ENCODE results near the gene TBC1D22A. TPM values are rescaled to one million over a fixed set of nuclear protein-coding genes. Genes with fewer than 3 reads are reported as not detected.

Gene TBC1D22A
- total and polyA plus RNA-seq, 2 experiments from 2014 or later = 9.6 to 13.3 TPM

GRCh38 chr22:47042116-47042825 is 279.8 kb downstream of the TBC1D22A start:
- no peaks in the 10 kb centered on the region for H3K36me3 Mint-ChIP-seq (ENCODE audit: low read depth)
- Histone ChIP-seq H3K79me2 (replicated peaks; ENCODE audit: insufficient read depth) (no peaks in the 10 kb centered on the region), H3K36me3 (ENCODE audit: insufficient read depth) (no peaks in the 10 kb centered on the region), H4K20me1 (replicated peaks; ENCODE audit: insufficient read depth) (no peaks in the 10 kb centered on the region), H2AFZ (no peak overlapping the region), H3K27me3 (ENCODE audit: insufficient read depth) (no peaks in the 10 kb centered on the region), H3K4me1 (ENCODE audit: insufficient read depth) (no peaks in the 10 kb centered on the region), H3K9me2 (ENCODE audit: insufficient read depth) (no peaks in the 10 kb centered on the region), H3F3A (replicated peaks; ENCODE audit: low read depth) (no peaks in the 10 kb centered on the region), H3K4me3 (no peak overlapping the region), H3K27ac (ENCODE audit: low read depth) (no peak overlapping the region), H3K4me2 (no peak overlapping the region)
- peaks cover 9% of the 10 kb centered on the region for H3K27me3 Mint-ChIP-seq (ENCODE audit: insufficient read depth, low read depth, poor library complexity)
- no peak for ATAC-seq
- peaks cover 6% of the 10 kb centered on the region for H3K4me1 Mint-ChIP-seq
- no peak overlapping the region for H3K4me3 Mint-ChIP-seq
- TF ChIP-seq POLR2AphosphoS5 (IDR thresholded peaks at IDR 0.05; ENCODE audit: low read depth) (no peak), ETS1 (IDR thresholded peaks at IDR 0.05) (no peak), ZNF462 (CRISPR knock-in tag; IDR thresholded peaks at IDR 0.05) (no peak), JUNB (IDR thresholded peaks at IDR 0.05; ENCODE audit: unreplicated experiment) (no peak), STAT1 (IDR thresholded peaks at IDR 0.05; ENCODE audit: unreplicated experiment) (no peak), CREB1 (CRISPR knock-in tag; IDR thresholded peaks at IDR 0.05; ENCODE audit: low read depth) (no peak), EZH2phosphoT487 (IDR thresholded peaks at IDR 0.05; ENCODE audit: unreplicated experiment) (no peak), CTCF (conservative IDR thresholded peaks at IDR 0.05; ENCODE audit: low read depth in 2 of 2) (no peak), NANOG (IDR thresholded peaks at IDR 0.05; ENCODE audit: borderline replicate concordance) (no peak), REST (IDR thresholded peaks at IDR 0.05; ENCODE audit: unreplicated experiment) (no peak), EZH2 (IDR thresholded peaks at IDR 0.05; ENCODE audit: low read depth, unreplicated experiment) (no peak), ZNF114 (CRISPR knock-in tag; IDR thresholded peaks at IDR 0.05) (no peak), ZNF331 (CRISPR knock-in tag; IDR thresholded peaks at IDR 0.05; ENCODE audit: low read depth) (no peak)
- no peak for DNase-seq (ENCODE audit: low spot score)
- H3K27ac Mint-ChIP-seq = peak overlapping the region; percentile 49; the same call in 1 of the 2 replicates
- no peaks in the 10 kb centered on the region; the same call in 1 of the 3 replicates for H3K9me3 Mint-ChIP-seq
